GM18907 (cell line): ENCODE measurements around the gene GIPC1.

Experiments used
- ATAC-seq: cut with Tn5 transposase; IDR thresholded peaks from one replicate; pipeline ENCODE4 v1.9.1; 2021; ENCODE audit warnings: mild to moderate bottlenecking, moderate library complexity; ENCODE audit not compliant: unreplicated experiment

GIPC1 gene

GRCh38 chr19:14439014-14439413 lies 56.9 kb downstream of the GIPC1 start:
- no peak for ATAC-seq

DNA sequence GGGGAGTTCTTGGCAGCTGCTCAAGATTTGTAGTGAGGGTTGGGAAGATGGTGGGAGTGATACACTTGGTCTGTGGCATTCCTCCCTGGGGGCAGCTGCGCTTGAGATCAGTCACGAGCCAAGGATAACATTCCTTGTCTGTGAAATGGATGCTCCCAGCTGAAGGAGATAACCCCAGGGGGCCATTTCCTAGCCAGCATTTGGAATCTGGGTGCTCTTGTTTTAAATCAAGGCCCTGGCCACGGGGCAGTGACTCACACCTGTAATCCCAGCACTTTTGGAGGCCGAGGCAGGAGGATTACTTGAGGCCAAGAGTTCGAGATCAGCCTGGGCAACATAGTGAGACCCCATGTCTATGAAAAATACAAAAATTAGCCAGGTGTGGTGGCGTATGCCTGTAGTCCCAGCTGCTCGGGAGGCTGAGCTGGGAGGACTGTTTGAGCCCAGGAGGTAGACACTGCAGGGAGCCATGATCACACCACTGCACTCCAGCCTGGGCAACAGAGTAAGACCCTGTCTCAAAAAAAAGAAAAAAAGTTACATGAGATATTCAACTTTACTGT lies 58.3 kb downstream of the GIPC1 start:
- ATAC-seq: no peak

DNA sequence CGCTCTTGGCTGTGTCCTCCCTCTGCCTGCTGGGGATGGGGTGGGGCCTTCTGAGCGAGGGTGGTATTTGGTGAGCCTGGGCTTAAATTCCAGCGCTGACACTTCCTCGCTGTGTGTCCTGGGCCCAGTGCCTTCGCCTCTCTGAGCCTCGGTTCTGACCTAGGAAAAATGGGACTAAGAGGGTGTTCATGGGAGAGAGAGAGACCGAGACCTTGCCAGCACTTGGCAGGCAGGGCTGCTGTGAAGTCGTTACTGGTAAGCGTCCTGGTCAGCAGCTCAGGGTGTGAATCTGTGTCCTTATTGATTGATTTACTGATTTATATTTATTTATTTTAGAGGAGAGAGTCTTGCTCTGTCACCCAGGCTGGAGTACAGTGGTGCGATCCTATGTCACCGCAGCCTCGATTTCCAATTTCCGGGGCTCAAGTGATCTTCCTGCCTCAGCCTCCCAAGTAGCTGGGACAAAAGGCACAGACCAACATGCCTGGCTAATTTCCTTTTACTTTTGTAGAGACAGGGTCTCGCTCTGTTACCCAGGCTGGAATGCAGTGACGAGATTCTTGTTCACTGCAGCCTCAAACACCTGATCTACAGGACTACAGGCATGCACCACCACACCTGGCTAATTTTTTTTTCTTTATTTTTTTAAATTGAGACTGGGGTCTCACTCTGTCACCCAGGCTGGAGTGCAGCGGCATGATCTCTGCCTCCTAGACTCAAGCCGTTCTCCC lies 60.4 kb downstream of the GIPC1 start:
- no peak for ATAC-seq

- no peak for ATAC-seq
These were observed 61.2 kb downstream of the GIPC1 start for GRCh38 chr19:14434543-14435319.

GRCh38 chr19:14433554-14434501 lies 62.1 kb downstream of the GIPC1 start:
- no peak for ATAC-seq

DNA sequence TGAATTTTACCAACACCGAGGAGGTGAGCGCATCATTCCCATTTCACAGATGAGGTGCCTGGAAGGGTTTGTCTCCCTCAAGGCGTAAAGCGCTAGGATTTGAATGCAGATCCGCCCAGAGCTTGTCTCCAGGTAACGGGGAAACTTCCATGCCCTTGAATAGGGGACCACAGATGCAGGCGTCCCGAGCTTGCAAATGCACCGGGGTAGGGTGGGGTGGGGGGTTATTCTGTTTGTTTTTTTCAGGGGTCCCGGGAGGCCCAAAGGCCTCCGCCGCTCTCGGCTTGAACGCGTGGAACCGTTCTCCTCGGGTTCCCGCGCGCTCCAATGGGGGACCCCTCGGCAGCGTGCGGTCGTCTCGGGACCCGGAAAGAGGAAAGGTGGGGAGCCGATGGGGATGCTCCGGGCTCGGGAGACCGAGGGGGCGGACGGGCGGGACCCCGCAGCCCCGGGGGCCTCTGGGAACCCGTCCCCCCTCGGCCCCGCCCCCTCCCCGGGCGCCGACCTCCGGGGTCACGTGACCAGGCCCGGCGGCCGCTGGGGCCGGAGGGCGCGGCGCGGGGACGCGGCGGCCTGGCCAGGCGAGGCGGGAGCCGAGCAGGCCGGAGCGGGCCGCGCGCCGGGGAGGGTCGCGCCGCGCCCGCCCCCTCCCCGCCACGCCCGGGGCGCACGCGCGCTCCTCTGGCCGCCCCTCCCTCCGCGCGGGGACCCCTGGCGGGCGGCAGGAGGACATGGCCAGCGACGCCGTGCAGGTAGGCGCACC lies 63.0 kb downstream of the GIPC1 start, which contains the start of gene PKN1:
PKN1 (plus strand) TSS at position 516 of the 763 bp plus-strand sequence; CDS start at position 732, 216 bp downstream.
- no peak for ATAC-seq

GRCh38 chr19:14430712-14431111 lies 65.2 kb downstream of the GIPC1 start:
- ATAC-seq: no peak

- ATAC-seq: no peak
These were observed 67.0 kb downstream of the GIPC1 start for GRCh38 chr19:14428882-14429416.
